ENCODE results near the gene MARCHF10.

Gene MARCHF10

GRCh38 chr17:62666061-62666800 is 141.9 kb downstream of the MARCHF10 start:
- Histone ChIP-seq H3K4me3 (no peak overlapping the region), H3K27me3 (no peaks in the 10 kb centered on the region), H3K4me2 (no peak overlapping the region), H3K4me1 (no peaks in the 10 kb centered on the region), H3K36me3 (peaks cover 63% of the 10 kb centered on the region), H3K9me3 (no peaks in the 10 kb centered on the region), H3K27ac (no peak overlapping the region), H4K20me1 (no peaks in the 10 kb centered on the region), H3K9ac (no peak overlapping the region)
- no peak for TF ChIP-seq Cebpa-rat (IDR thresholded peaks at IDR 0.05)

DNA sequence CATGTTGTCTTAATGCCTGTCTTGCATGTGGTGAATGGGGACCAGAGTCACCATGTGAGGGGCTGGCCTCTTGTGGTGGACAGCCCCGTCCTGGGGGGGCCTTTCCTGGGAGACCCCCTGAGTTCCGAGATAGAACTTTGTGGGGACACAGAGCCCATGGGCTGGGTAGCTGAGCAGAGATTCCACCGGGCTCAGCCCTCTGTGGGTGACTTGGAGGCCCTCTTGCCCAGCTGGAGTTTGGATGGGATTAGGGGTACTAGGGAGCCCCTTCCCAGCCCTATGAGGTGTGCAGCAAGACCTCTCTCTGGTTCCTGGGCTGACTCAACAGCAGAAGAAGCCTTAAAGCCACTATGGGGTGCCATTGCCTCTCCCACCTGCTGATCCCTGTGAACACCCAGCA is 142.5 kb downstream of the MARCHF10 start:
- Histone ChIP-seq H3K27ac (no peak overlapping the region), H3K36me3 (peaks cover 61% of the 10 kb centered on the region), H3K9me3 (peaks cover 6% of the 10 kb centered on the region), H3K27me3 (no peaks in the 10 kb centered on the region), H3K4me1 (no peaks in the 10 kb centered on the region), H3K4me3 (no peak overlapping the region), H4K20me1 (no peaks in the 10 kb centered on the region), H3K9ac (no peak overlapping the region), H3K4me2 (no peak overlapping the region)
- no peak for TF ChIP-seq Cebpa-rat (IDR thresholded peaks at IDR 0.05)

DNA sequence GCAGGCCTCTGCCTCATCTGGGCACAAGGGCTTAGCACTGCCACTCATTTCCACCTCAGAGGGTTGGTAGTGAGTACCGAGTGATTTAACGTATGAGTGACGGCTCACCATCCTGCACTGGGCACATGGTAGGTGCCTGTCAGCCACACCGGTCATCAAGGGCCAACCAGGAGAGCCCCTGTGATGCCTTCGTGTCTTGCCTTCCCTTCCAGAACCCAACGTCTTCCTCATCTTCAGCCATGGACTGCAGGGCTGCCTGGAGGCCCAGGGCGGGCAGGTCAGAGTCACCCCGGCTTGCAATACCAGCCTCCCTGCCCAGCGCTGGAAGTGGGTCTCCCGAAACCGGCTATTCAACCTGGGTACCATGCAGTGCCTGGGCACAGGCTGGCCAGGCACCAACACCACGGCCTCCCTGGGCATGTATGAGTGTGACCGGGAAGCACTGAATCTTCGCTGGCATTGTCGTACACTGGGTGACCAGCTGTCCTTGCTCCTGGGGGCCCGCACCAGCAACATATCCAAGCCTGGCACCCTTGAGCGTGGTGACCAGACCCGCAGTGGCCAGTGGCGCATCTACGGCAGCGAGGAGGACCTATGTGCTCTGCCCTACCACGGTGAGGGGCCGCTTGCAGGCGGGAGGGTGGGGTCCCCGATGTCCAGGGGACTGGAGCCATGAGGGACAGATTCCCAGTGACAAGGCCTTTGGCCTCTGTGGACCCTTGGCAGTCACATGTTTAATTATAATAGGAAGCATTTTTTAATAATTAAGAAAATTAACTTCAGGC is 143.6 kb downstream of the MARCHF10 start:
- peaks cover 61% of the 10 kb centered on the region for H3K36me3 ChIP-seq
- H3K27me3 ChIP-seq: no peaks in the 10 kb centered on the region
- H3K9me3 ChIP-seq: peaks cover 16% of the 10 kb centered on the region
- no peaks in the 10 kb centered on the region for H4K20me1 ChIP-seq
- H3K4me1 ChIP-seq: no peaks in the 10 kb centered on the region
- H3K4me3 ChIP-seq: no peak overlapping the region
- H3K4me2 ChIP-seq: no peak overlapping the region
- no peak overlapping the region for H3K9ac ChIP-seq
- TF ChIP-seq Cebpa-rat (IDR thresholded peaks at IDR 0.05): no peak
- H3K27ac ChIP-seq: no peak overlapping the region

DNA sequence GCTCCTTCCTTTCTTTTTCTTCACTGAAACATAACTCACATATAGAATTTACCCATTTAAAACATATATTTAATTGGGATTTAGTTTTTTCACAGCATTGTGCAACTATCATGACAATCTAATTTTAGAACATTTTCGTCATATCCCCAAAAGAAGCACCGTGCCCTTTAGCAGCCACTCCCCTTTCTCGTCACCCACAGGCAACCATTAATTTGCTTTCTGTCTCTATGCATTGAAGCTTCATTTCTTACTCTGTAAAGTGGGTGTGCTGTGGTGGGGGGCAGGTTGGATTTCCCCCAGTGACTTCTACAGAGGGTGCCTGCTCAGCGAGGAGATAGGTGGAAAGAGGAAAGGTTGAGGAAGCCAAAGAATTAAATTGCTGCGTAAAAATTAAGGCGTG is 144.8 kb downstream of the MARCHF10 start:
- H4K20me1 ChIP-seq: no peaks in the 10 kb centered on the region
- no peaks in the 10 kb centered on the region for H3K27me3 ChIP-seq
- H3K36me3 ChIP-seq: peaks cover 63% of the 10 kb centered on the region
- H3K4me1 ChIP-seq: no peaks in the 10 kb centered on the region
- no peak for TF ChIP-seq Cebpa-rat (IDR thresholded peaks at IDR 0.05)
- peaks cover 23% of the 10 kb centered on the region for H3K9me3 ChIP-seq
- no peak overlapping the region for H3K4me3 ChIP-seq
- no peak overlapping the region for H3K4me2 ChIP-seq
- H3K27ac ChIP-seq: no peak overlapping the region
- H3K9ac ChIP-seq: no peak overlapping the region

DNA sequence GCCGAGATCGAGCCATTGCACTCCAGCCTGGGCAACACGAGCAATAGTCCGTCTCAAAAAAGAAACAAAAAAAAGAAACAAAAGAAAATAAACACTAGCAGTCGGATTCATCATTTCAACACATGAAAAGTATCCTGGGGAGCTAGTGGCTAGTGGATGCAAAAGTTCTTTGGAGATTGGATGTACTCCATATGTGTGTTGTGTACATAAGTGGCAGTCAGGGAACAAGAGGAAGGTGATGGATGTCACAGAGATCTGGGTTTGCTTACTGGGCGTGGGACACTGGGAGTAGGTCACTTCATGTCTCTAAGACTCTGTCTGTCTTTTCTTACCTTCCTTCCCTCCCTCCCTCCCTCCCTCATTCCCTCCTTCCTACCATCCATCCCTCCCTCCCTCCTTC is 145.3 kb downstream of the MARCHF10 start:
- H4K20me1 ChIP-seq: no peaks in the 10 kb centered on the region
- no peaks in the 10 kb centered on the region for H3K4me1 ChIP-seq
- H3K4me3 ChIP-seq: no peak overlapping the region
- H3K9me3 ChIP-seq: peaks cover 23% of the 10 kb centered on the region
- no peak overlapping the region for H3K9ac ChIP-seq
- H3K4me2 ChIP-seq: no peak overlapping the region
- H3K36me3 ChIP-seq: peaks cover 64% of the 10 kb centered on the region
- H3K27me3 ChIP-seq: no peaks in the 10 kb centered on the region
- no peak for TF ChIP-seq Cebpa-rat (IDR thresholded peaks at IDR 0.05)
- no peak overlapping the region for H3K27ac ChIP-seq

- no peaks in the 10 kb centered on the region for H3K27me3 ChIP-seq
- H3K9me3 ChIP-seq: peaks cover 23% of the 10 kb centered on the region
- H4K20me1 ChIP-seq: no peaks in the 10 kb centered on the region
- no peak overlapping the region for H3K9ac ChIP-seq
- H3K4me2 ChIP-seq: no peak overlapping the region
- peaks cover 55% of the 10 kb centered on the region for H3K36me3 ChIP-seq
- H3K27ac ChIP-seq: no peak overlapping the region
- H3K4me3 ChIP-seq: no peak overlapping the region
- no peak for TF ChIP-seq Cebpa-rat (IDR thresholded peaks at IDR 0.05)
- no peaks in the 10 kb centered on the region for H3K4me1 ChIP-seq
Observed at GRCh38 chr17:62661337-62661736, 146.8 kb downstream of the MARCHF10 start.

- Histone ChIP-seq H3K27ac (no peak overlapping the region), H4K20me1 (no peaks in the 10 kb centered on the region), H3K36me3 (peaks cover 51% of the 10 kb centered on the region), H3K4me2 (no peak overlapping the region), H3K4me1 (no peaks in the 10 kb centered on the region), H3K4me3 (no peak overlapping the region), H3K9ac (no peak overlapping the region), H3K9me3 (peaks cover 23% of the 10 kb centered on the region), H3K27me3 (no peaks in the 10 kb centered on the region)
- no peak for TF ChIP-seq Cebpa-rat (IDR thresholded peaks at IDR 0.05)
Observed at GRCh38 chr17:62660629-62661118, 147.4 kb downstream of the MARCHF10 start.

- Histone ChIP-seq H3K9ac (no peak overlapping the region), H3K9me3 (peaks cover 23% of the 10 kb centered on the region), H3K27ac (no peak overlapping the region), H3K36me3 (peaks cover 52% of the 10 kb centered on the region), H4K20me1 (peaks cover 9% of the 10 kb centered on the region; the same call in 1 of the 2 replicates), H3K27me3 (no peaks in the 10 kb centered on the region), H3K4me2 (no peak overlapping the region), H3K4me1 (peaks cover 11% of the 10 kb centered on the region), H3K4me3 (no peak overlapping the region)
- no peak for TF ChIP-seq Cebpa-rat (IDR thresholded peaks at IDR 0.05)
Observed at GRCh38 chr17:62658136-62658920, 149.8 kb downstream of the MARCHF10 start.

DNA sequence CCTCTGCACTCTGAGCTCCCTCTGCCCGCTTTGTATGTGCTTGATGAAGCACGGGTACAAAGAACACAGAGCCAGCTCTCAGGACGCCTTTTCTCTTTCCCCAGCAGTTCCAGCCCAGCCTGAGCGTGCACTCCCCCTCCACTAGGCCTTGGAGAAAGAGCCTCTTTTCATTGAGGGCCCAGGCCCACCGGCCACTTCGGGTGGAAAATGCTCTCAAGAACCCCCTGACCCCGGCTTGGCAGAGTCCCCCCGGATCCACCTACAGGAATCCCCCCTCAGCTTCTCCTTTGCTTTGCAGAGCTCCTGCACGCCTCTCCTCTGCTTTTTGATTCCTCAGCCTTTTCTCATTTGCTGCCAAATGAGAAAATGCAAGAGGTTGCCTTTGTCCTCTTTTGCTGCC is 150.4 kb downstream of the MARCHF10 start:
- TF ChIP-seq Cebpa-rat (IDR thresholded peaks at IDR 0.05): no peak
- Histone ChIP-seq H3K4me1 (peaks cover 15% of the 10 kb centered on the region), H4K20me1 (peaks cover 9% of the 10 kb centered on the region; the same call in 1 of the 2 replicates), H3K27ac (no peak overlapping the region), H3K36me3 (peaks cover 52% of the 10 kb centered on the region), H3K27me3 (no peaks in the 10 kb centered on the region), H3K4me2 (no peak overlapping the region), H3K9ac (no peak overlapping the region), H3K9me3 (peaks cover 23% of the 10 kb centered on the region), H3K4me3 (no peak overlapping the region)

All from BLaER1 (cell line).